RPMI7951 (cell line): Measurements from ENCODE around the gene PTPRN2. TPM values are rescaled to one million over a fixed set of nuclear protein-coding genes. Genes with fewer than 3 reads are reported as not detected.
"Not testable (repeated sequence)": the region's sequence is repeated elsewhere in the genome, so short reads cannot be mapped to it uniquely, and the experiment has no call there.

ENCODE experiments used
- DNase-seq: peaks from one replicate; pipeline ENCODE4 v3.0.0-alpha.2; 2012; ENCODE audit warnings: low read depth
- total RNA-seq: library from RNA; depleted of rRNA; stranded (reverse); fragments of >200 nt; shearing (Covaris generic); gene quantifications from 2 replicates; pipeline ENCODE4 v1.2.3, GENCODE V29; 2014

PTPRN2 gene
- total RNA-seq, 1 experiment from 2014 or later: 9.0 TPM

DNA sequence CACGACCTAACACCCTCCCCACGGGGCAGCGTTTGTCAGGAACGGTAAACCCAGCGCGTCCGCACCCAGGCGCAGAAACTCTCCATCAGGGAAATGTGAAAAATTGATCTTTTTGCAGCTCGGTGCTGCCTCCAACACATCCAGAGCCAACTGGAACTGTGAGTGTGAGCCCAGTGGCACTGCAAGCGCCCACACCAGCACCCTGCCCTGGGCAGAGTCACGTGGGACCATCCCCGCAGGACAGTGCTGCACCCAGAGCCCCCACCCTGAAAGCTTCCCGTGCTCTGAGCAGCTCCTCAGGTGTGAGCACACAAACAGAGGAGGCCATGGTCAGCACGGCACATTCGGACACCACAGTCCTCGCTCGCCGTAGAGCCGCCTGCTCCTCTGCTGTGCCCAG lies 919.9 kb downstream of the PTPRN2 start:
- DNase-seq: no peak

GRCh38 chr7:157667261-157667660 lies 920.4 kb downstream of the PTPRN2 start:
- no peak for DNase-seq

GRCh38 chr7:157666530-157667040 lies 921.0 kb downstream of the PTPRN2 start:
- DNase-seq: no peak

DNA sequence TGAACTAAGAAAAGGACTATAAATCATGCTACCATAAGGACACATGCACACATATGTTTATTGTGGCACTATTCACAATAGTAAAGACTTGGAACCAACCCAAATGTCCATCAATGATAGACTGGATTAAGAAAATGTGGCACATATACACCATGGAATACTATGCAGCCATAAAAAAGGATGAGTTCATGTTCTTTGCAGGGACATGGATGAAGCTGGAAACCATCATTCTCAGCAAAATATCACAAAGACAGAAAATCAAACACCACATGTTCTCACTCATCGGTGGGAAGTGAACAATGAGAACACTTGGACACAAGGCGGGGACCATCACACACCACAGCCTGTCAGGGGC lies 922.0 kb downstream of the PTPRN2 start:
- not testable (repeated sequence) for DNase-seq

DNA sequence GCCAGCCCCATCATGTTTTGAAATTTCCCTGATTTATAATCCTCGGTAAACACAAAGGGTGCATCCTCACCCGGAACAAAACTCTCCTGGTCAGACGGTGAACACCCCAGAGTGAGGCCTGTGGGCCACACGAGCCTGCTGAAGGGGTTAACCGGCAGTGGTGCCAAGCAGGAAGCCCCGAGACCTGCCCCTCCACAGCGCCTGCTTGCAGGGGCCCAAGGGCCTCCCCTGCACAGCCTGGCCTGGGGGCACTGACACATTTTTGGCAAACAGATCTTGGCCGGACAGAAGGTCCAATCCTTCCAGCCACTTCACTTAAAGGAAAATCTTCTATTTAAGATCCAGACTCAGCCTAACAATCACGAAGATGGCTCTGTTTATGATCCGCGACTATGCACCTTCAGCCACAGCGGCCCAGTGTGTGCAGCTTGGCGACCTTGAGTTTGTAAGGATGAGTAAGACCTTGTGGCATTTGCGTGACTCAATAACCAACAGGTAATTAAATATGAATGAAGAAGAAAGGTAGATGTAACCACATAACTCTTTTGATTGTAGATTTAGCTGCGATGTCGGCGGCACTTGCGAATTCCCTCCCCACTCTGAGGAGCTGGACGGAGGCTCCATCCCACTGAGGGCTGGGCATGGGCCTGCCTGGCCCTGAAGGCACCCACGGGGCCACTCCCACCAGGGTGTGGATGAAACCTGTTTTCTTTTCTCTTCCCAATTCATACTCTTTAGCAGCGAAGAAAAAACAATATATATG lies 922.6 kb downstream of the PTPRN2 start:
- DNase-seq: no peak

DNA sequence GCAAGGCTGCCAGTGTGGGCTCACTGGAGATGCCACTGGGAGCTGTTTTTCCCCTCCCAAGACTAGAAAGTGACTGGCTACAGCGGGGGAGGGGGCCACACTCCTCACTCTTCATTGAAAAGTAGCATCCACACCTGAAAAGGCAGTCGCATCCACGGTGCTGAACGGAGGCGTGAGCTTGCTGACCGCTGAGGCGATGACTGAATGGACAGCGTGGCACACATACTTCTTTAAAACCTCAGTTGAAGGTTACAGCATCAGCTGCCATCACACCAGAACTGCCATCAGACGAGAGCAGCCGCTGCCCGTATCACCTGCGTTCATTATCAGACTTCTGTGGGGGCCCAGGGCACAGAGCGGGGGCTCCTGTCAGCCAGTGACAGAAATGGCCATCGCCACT lies 923.6 kb downstream of the PTPRN2 start:
- DNase-seq: no peak

DNA sequence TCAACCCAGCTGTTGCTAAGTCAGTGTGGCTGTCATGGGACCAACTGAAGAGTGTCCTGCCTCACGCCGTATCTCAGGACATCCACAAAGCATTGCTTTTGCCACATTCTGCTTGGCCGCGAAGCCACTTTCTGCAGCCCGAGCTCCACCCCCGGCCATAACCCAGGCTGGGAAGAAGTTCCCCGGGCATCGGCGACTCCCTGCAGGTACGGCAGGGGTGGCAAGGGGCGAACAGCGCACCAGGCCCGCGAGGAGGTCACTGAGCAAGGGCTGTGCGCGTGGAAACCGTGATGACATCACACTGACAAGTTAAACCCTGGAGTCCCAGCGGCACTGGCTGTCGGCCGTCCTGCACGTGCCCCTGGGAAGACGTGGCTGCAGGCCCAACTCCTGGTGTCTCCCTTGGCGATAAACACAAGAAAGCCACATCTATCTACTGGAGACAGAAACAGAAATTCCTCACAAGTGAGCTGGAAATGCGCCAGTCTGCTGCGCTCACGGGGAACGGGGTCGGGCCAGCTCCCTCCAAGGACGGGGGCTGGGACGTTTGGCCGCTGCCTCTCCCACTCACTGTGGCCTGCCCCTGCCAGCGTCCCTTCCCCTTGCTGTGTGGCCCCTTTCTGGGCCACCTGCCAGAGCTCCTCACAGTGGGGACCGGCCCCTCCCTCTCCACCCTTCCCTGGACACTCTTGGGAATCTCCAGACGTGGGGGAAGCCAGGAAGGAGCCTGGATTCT lies 924.5 kb downstream of the PTPRN2 start:
- DNase-seq: no peak

GRCh38 chr7:157662110-157662791 lies 925.4 kb downstream of the PTPRN2 start:
- no peak for DNase-seq

GRCh38 chr7:157661611-157661975 lies 926.0 kb downstream of the PTPRN2 start:
- no peak for DNase-seq

GRCh38 chr7:157660971-157661610 lies 926.5 kb downstream of the PTPRN2 start:
- no peak for DNase-seq

- no peak for DNase-seq
These were observed 928.7 kb downstream of the PTPRN2 start for GRCh38 chr7:157658851-157659412.

DNA sequence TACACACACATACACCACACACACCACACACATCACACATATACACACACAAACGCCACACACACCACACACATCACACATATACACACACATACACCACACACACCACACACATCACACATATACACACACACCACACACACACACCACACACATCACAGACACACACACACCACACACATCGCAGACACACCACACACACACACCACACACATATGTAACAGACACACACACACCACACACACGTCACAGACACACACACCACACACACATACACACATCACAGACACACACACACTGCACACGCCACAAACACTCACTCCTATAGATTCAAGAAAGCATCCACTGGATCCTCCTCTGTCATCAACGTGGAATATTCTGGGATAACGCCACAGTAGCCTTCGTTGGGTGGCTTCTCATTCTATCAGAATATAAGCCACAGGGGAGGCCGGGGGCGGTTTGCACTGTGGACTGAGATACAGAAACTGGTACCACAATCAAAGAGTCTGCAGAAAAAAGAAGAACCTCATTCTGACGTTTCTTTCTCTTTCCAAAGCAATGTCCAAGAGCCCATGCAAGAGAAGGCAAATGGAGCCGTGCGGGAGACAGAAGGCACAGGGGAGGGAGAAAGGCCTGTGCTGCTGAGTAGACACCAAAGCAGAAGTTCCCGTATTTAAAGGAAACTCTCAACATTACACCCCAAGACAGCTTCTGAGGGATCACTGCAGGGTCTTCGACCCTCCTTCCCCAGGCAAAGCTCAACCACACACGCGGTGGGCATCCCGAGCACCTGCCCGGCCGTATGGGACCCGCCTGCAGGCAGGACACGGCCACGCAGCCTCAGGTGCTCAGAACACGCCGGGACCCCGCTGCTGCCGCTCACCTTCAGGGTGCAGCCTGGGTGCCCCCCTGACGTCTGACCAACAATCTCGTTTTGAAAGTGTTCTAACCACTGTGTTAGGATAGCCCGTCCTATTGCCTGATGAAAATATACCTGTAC lies 929.6 kb downstream of the PTPRN2 start:
- no peak for DNase-seq

- DNase-seq: no peak
These were observed 931.3 kb downstream of the PTPRN2 start for GRCh38 chr7:157656195-157656769.

DNA sequence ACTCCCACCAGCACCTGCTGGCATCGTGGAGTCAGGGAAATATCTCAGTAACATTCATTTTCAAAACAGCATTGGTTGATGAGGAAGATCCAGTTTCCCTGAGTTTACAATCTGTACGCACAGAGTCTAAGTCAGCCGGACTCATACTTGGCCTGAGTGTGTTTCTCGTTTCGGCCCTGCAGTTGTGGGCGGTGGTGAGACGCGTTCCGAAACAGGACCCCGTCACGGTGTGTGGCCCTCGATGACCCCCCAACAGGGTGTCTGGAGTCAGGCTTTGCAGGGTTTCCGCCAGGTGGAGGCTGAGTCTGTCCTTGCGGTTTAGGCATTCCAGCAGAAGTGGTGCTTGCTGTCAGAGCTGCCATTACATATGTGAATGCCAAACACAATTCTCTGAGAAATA lies 933.3 kb downstream of the PTPRN2 start:
- DNase-seq: no peak

- no peak for DNase-seq
These were observed 933.8 kb downstream of the PTPRN2 start for GRCh38 chr7:157653827-157654207.

GRCh38 chr7:157652954-157653826 lies 934.4 kb downstream of the PTPRN2 start:
- DNase-seq: no peak

GRCh38 chr7:157652161-157652953 lies 935.3 kb downstream of the PTPRN2 start:
- no peak for DNase-seq
